Activated naive CD4-positive, alpha-beta T cell treated with anti-CD3 and anti-CD28 coated beads for 36 hours (primary cell): Measurements from ENCODE around the gene OR1J4. TPM values are rescaled to one million over a fixed set of nuclear protein-coding genes. Genes with fewer than 3 reads are reported as not detected.
A peak's percentile ranks its signal among the peaks of the same experiment; 100 is the strongest.

Source experiments
- CTCF ChIA-PET: fragments of 350-600 bp; sonication (Branson Sonifier 250); formaldehyde crosslinking; loops from one replicate; lab custom pipeline; 2021; ENCODE audit warnings: antibody characterized with exemption; lab: Charles Lee
- DNase-seq: peaks from one replicate; pipeline ENCODE4 v3.0.0-alpha.2; 2020
- H3K27ac Mint-ChIP-seq: one replicate; pipeline ENCODE4 v1.8.0; 2021; ENCODE audit warnings: mild to moderate bottlenecking, mixed read lengths
- H3K27me3 Mint-ChIP-seq: one replicate; pipeline ENCODE4 v1.8.0; 2021; ENCODE audit warnings: low read depth, mixed read lengths
- H3K36me3 Mint-ChIP-seq: one replicate; pipeline ENCODE4 v1.8.0; 2021; ENCODE audit warnings: low read depth, mixed read lengths
- H3K4me1 Mint-ChIP-seq: one replicate; pipeline ENCODE4 v1.8.0; 2021; ENCODE audit warnings: low read depth, mixed read lengths
- H3K4me3 Mint-ChIP-seq: one replicate; pipeline ENCODE4 v1.8.0; 2021; ENCODE audit warnings: mild to moderate bottlenecking, moderate library complexity, mixed read lengths
- H3K9me3 Mint-ChIP-seq: one replicate; pipeline ENCODE4 v1.8.0; 2021; ENCODE audit warnings: mixed read lengths
- intact Hi-C: fragments of 100-400 bp; cut with micrococcal nuclease; formaldehyde crosslinking; loops from one replicate; pipeline ENCODE4 v1.15.1; 2023
- total RNA-seq, 2 experiments: library from RNA; stranded (reverse); gene quantifications; one replicate each; pipeline ENCODE4 v1.2.3, GENCODE V29; 2021

The OR1J4 gene
- total RNA-seq: not detected

- CTCF ChIA-PET: no interaction called here
- H3K27ac Mint-ChIP-seq: no peak within 1 kb of the TSS
- intact Hi-C loops: no loop called here
- H3K9me3 Mint-ChIP-seq: no peaks in the 10 kb centered on the region
- no peaks in the 10 kb centered on the region for H3K4me1 Mint-ChIP-seq
- no peaks in the 10 kb centered on the region for H3K36me3 Mint-ChIP-seq
- H3K4me3 Mint-ChIP-seq: no peak within 1 kb of the TSS
- peaks cover 16% of the 10 kb centered on the region for H3K27me3 Mint-ChIP-seq
- DNase-seq: no peak
Measured at GRCh38 chr9:122518841-122519240, at the start of gene OR1J4. OR1J4 (plus strand) TSS chr9:122519141; CDS start chr9:122519141, 0 bp downstream.

GRCh38 chr9:122474561-122474960 is 44.4 kb upstream of the OR1J4 start:
- no peak for DNase-seq
- H3K27me3 Mint-ChIP-seq: peaks cover 19% of the 10 kb centered on the region
- intact Hi-C loops: no loop called here
- no peaks in the 10 kb centered on the region for H3K36me3 Mint-ChIP-seq
- CTCF ChIA-PET: interaction anchor here (1.9 kb wide), 1 partner anchor 334 kb away, joined by 4 read pairs; no protein-coding TSS in a partner anchor
- no peak overlapping the region for H3K27ac Mint-ChIP-seq
- H3K4me3 Mint-ChIP-seq: no peak overlapping the region
- H3K9me3 Mint-ChIP-seq: no peaks in the 10 kb centered on the region
- no peaks in the 10 kb centered on the region for H3K4me1 Mint-ChIP-seq

- Mint-ChIP-seq H3K4me3 (no peak overlapping the region), H3K27me3 (peaks cover 19% of the 10 kb centered on the region), H3K27ac (no peak overlapping the region), H3K36me3 (no peaks in the 10 kb centered on the region), H3K9me3 (no peaks in the 10 kb centered on the region), H3K4me1 (no peaks in the 10 kb centered on the region)
- CTCF ChIA-PET: interaction anchor here (1.9 kb wide), 1 partner anchor 333 kb away, joined by 4 read pairs; no protein-coding TSS in a partner anchor
- DNase-seq: no peak
- intact Hi-C loops: no loop called here
Measured at GRCh38 chr9:122475717-122476116, 43.2 kb upstream of the OR1J4 start.

- CTCF ChIA-PET: no interaction called here
- DNase-seq: no peak
- no peaks in the 10 kb centered on the region for H3K36me3 Mint-ChIP-seq
Measured at GRCh38 chr9:122477346-122477745, 41.6 kb upstream of the OR1J4 start.

GRCh38 chr9:122477826-122478225 is 41.1 kb upstream of the OR1J4 start, which contains the start of gene OR1J1:
OR1J1 (minus strand) TSS chr9:122477926; CDS start chr9:122477926, 0 bp downstream.
- H3K27me3 Mint-ChIP-seq: peaks cover 23% of the 10 kb centered on the region

More at GRCh38 chr9:122477346-122477745, 41.6 kb upstream of the OR1J4 start:
- peaks cover 23% of the 10 kb centered on the region for H3K27me3 Mint-ChIP-seq
- intact Hi-C loops: no loop called here
- H3K4me3 Mint-ChIP-seq: no peak overlapping the region
- no peaks in the 10 kb centered on the region for H3K9me3 Mint-ChIP-seq
- no peak overlapping the region for H3K27ac Mint-ChIP-seq
- no peaks in the 10 kb centered on the region for H3K4me1 Mint-ChIP-seq

GRCh38 chr9:122479062-122479461 is 39.9 kb upstream of the OR1J4 start:
- CTCF ChIA-PET: interaction anchor here (1.4 kb wide), 1 partner anchor 20 kb away, joined by 4 read pairs; no protein-coding TSS in a partner anchor
- Mint-ChIP-seq H3K4me3 (no peak overlapping the region), H3K4me1 (no peaks in the 10 kb centered on the region), H3K27me3 (peaks cover 23% of the 10 kb centered on the region), H3K27ac (no peak overlapping the region), H3K36me3 (no peaks in the 10 kb centered on the region), H3K9me3 (no peaks in the 10 kb centered on the region)
- DNase-seq: no peak
- intact Hi-C loops: no loop called here

More at GRCh38 chr9:122477826-122478225, 41.1 kb upstream of the OR1J4 start, which contains the start of gene OR1J1:
- Mint-ChIP-seq H3K36me3 (no peaks in the 10 kb centered on the region), H3K27ac (no peak within 1 kb of the TSS), H3K4me3 (no peak within 1 kb of the TSS), H3K4me1 (no peaks in the 10 kb centered on the region), H3K9me3 (no peaks in the 10 kb centered on the region)
- intact Hi-C loops: no loop called here
- DNase-seq: no peak
- CTCF ChIA-PET: interaction anchor here (0.7 kb wide), 1 partner anchor 9 kb away, joined by 3 read pairs; no protein-coding TSS in a partner anchor

- peak; percentile 38 for DNase-seq
- Mint-ChIP-seq H3K4me1 (no peaks in the 10 kb centered on the region), H3K4me3 (no peak overlapping the region), H3K9me3 (peaks cover 4% of the 10 kb centered on the region), H3K27me3 (peaks cover 16% of the 10 kb centered on the region), H3K36me3 (no peaks in the 10 kb centered on the region), H3K27ac (no peak overlapping the region)
- intact Hi-C loops: loop anchor here (1.0 to 10.0 kb wide), 2 partner anchors 311 to 496 kb away; no protein-coding TSS in a partner anchor
- CTCF ChIA-PET: interaction anchor here (0.6 to 1.8 kb wide), 15 partner anchors 9 to 400 kb away, joined by 3 to 18 read pairs (median 4); partner anchors contain the start of genes OR1J2 and OR1N1
Measured at GRCh38 chr9:122498883-122499288, 20.1 kb upstream of the OR1J4 start.

GRCh38 chr9:122506964-122507363 is 12.0 kb upstream of the OR1J4 start:
- DNase-seq: no peak
- H3K4me1 Mint-ChIP-seq: no peaks in the 10 kb centered on the region
- intact Hi-C loops: no loop called here
- H3K27me3 Mint-ChIP-seq: peaks cover 16% of the 10 kb centered on the region
- H3K27ac Mint-ChIP-seq: no peak overlapping the region
- no peaks in the 10 kb centered on the region for H3K36me3 Mint-ChIP-seq
- no peak overlapping the region for H3K4me3 Mint-ChIP-seq
- CTCF ChIA-PET: no interaction called here
- no peaks in the 10 kb centered on the region for H3K9me3 Mint-ChIP-seq

GRCh38 chr9:122510502-122510901 is 8.4 kb upstream of the OR1J4 start, which contains the start of gene OR1J2:
OR1J2 (plus strand) TSS chr9:122510802; CDS start chr9:122510802, 0 bp downstream.
- Mint-ChIP-seq H3K9me3 (no peaks in the 10 kb centered on the region), H3K27me3 (peaks cover 22% of the 10 kb centered on the region), H3K4me1 (no peaks in the 10 kb centered on the region), H3K36me3 (no peaks in the 10 kb centered on the region), H3K27ac (no peak within 1 kb of the TSS), H3K4me3 (no peak within 1 kb of the TSS)
- intact Hi-C loops: no loop called here
- DNase-seq: no peak
- CTCF ChIA-PET: interaction anchor here (2.4 kb wide), 1 partner anchor 12 kb away, joined by 6 read pairs; no protein-coding TSS in a partner anchor

- H3K4me3 Mint-ChIP-seq: no peak overlapping the region
- DNase-seq: no peak
- CTCF ChIA-PET: no interaction called here
- peaks cover 17% of the 10 kb centered on the region for H3K27me3 Mint-ChIP-seq
- intact Hi-C loops: no loop called here
- H3K27ac Mint-ChIP-seq: no peak overlapping the region
- no peaks in the 10 kb centered on the region for H3K9me3 Mint-ChIP-seq
- no peaks in the 10 kb centered on the region for H3K36me3 Mint-ChIP-seq
- no peaks in the 10 kb centered on the region for H3K4me1 Mint-ChIP-seq
Measured at GRCh38 chr9:122518226-122518625, 715 bp upstream of the OR1J4 start.

GRCh38 chr9:122519376-122519775 is 435 bp downstream of the OR1J4 start:
- peaks cover 13% of the 10 kb centered on the region for H3K27me3 Mint-ChIP-seq
- no peaks in the 10 kb centered on the region for H3K9me3 Mint-ChIP-seq
- no peaks in the 10 kb centered on the region for H3K4me1 Mint-ChIP-seq
- intact Hi-C loops: no loop called here
- DNase-seq: no peak
- H3K36me3 Mint-ChIP-seq: no peaks in the 10 kb centered on the region
- H3K27ac Mint-ChIP-seq: no peak overlapping the region
- H3K4me3 Mint-ChIP-seq: no peak overlapping the region
- CTCF ChIA-PET: interaction anchor here (1.2 kb wide), 1 partner anchor 21 kb away, joined by 3 read pairs; no protein-coding TSS in a partner anchor

GRCh38 chr9:122526602-122527001 is 7.7 kb downstream of the OR1J4 start:
- H3K27me3 Mint-ChIP-seq: peaks cover 13% of the 10 kb centered on the region
- H3K4me1 Mint-ChIP-seq: no peaks in the 10 kb centered on the region
- H3K36me3 Mint-ChIP-seq: no peaks in the 10 kb centered on the region
- no peak for DNase-seq
- no peaks in the 10 kb centered on the region for H3K9me3 Mint-ChIP-seq
- intact Hi-C loops: no loop called here
- CTCF ChIA-PET: no interaction called here
- no peak overlapping the region for H3K27ac Mint-ChIP-seq
- no peak overlapping the region for H3K4me3 Mint-ChIP-seq

GRCh38 chr9:122527193-122527592 is 8.3 kb downstream of the OR1J4 start, which contains the start of gene OR1N1:
OR1N1 (minus strand) TSS chr9:122527293; CDS start chr9:122527293, 0 bp downstream.
- CTCF ChIA-PET: interaction anchor here (0.8 kb wide), 1 partner anchor 28 kb away, joined by 3 read pairs; no protein-coding TSS in a partner anchor
- no peak for DNase-seq
- no peaks in the 10 kb centered on the region for H3K36me3 Mint-ChIP-seq
- H3K4me1 Mint-ChIP-seq: no peaks in the 10 kb centered on the region
- H3K9me3 Mint-ChIP-seq: no peaks in the 10 kb centered on the region
- H3K27me3 Mint-ChIP-seq: peaks cover 9% of the 10 kb centered on the region
- no peak within 1 kb of the TSS for H3K4me3 Mint-ChIP-seq
- intact Hi-C loops: no loop called here
- no peak within 1 kb of the TSS for H3K27ac Mint-ChIP-seq
